Raji (cell line): ENCODE measurements around the gene ZNRF4.

ENCODE experiments used
- POLR2A ChIP-seq: IDR thresholded peaks from 2 replicates; pipeline ENCODE4 v1.6.1; 2011; ENCODE audit warnings: low read depth, low read length, control low read depth; ENCODE audit not compliant: insufficient read depth

ZNRF4 gene

DNA sequence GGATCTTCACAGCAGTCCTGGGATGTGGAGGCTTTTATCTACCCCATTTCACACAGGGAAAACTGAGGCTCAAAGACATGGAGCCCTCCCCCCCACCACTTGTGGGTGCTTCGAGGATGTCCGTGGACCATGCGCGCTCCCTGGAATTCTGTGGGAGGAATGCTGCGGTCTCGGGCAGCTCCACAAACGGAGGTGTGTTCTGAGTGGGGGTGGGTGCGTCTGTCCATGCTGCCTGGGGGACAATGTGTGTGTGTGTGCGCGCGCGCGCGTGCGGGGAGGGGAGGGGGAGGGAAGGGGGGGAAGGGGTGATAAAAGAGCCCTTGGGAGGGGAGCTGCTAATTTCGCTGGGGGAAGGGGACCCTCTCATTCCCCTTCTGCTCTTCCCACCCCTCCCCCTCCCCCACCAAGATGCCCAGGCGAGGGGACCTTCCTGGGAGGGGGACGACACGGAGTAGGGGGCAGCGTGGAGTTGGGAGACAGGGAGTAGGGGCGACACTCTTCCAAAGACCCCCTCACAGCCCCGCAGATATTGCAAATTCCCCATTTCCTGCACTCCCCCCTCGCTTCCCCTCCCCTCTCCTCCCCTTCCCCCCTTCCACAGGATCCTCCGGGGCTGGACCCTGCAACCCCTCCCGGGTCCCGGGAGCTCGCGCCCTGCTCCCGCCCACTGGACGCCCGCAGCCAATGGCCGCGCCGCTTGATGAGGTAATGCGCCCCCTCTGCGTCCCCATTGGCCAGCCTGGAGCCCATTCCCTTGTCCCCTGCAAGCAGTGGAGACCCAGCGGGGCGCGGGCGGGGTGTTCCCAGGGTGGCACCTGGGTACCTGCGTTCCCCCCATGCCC, 18.9 kb upstream of the ZNRF4 start:
- TF ChIP-seq POLR2A, result no peak

- no peak for TF ChIP-seq POLR2A
Measured at GRCh38 chr19:5436948-5437306, 18.3 kb upstream of the ZNRF4 start.

DNA sequence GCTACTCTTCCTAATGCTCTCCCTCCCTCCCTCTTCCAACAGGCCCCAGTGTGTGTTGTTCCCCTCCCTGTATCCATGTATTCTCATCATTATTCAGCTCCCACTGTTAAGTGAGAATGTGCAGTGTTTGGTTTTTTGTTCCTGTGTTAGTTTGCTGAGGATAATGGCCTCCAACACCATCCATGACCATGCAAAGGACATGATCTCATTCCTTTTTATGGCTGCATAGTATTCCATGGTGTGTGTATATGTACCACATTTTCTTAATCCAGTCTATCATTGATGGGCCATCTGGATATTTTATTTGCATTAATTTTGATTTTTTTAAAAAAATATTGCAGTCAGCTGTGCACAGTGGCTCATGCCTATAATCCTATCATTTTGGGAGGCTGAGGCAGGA, 15.8 kb upstream of the ZNRF4 start:
- TF ChIP-seq POLR2A, result no peak

DNA sequence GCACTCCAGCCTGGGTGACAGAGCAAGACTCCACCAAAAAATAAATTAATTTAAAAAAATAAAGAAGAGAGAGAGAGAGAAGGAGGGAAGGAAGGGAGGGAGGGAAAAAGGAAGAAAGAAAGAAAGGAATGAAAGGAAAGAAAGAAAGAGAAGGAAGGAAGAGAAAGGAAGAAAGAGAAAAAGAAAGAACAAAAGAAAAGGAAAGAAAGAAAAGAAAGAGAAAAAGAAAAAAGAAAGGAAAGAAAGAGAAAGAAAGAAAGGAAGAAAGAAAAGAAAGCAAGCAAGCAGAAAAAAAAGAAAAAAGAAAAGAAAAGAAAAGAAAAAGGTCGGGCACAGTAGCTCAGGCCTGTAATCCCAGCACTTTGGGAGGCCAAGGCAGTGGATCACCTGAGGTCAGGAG, 14.9 kb upstream of the ZNRF4 start:
- TF ChIP-seq POLR2A, result no peak

DNA sequence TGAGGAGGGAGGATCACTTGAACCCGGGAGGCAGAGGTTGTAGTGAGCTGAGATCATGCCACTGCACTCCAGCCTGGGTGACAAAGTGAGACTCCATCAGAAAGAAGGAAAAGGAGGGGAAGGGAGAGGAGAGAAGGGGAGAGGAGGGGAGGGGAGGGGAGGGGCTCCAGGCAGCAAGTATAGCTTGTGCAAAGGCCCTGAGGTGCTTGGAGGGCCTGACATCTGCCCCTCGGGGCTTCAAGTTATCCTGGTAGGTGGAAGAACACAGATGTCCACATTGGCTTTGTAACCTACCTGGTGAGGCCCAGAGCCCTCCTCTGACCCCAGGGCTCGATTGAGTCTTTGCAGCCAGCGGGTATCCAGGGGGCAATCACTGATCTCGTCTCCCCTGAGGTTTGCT, 11.5 kb upstream of the ZNRF4 start:
- TF ChIP-seq POLR2A, result no peak

GRCh38 chr19:5444431-5444830, 10.8 kb upstream of the ZNRF4 start:
- TF ChIP-seq POLR2A, result no peak

- no peak for TF ChIP-seq POLR2A
Measured at GRCh38 chr19:5445071-5445470, 10.1 kb upstream of the ZNRF4 start.

DNA sequence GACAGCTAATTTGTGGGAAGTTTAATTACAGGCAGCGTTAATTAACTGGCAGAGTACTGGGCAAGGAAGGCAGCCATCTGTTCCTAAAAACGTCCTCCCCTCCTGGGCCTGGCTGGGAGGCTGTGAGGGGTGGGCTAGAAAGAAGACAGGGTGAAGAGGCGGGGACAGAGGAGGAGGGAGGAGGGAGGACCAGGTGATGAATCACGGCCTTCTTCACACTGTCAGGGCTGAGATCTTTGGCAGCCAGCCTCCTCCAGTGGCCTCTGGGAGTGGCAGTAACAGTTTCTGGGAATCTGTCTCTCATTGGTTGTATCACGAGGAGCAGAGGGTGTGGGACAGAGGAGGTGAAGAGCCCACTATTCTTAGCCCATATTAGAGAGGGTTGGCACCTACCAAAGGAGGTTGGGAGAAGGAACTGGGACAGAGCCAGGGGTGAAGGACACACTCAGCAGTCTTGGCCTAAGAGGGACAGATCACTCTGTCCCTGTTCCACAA, 9.6 kb upstream of the ZNRF4 start:
- no peak for TF ChIP-seq POLR2A

DNA sequence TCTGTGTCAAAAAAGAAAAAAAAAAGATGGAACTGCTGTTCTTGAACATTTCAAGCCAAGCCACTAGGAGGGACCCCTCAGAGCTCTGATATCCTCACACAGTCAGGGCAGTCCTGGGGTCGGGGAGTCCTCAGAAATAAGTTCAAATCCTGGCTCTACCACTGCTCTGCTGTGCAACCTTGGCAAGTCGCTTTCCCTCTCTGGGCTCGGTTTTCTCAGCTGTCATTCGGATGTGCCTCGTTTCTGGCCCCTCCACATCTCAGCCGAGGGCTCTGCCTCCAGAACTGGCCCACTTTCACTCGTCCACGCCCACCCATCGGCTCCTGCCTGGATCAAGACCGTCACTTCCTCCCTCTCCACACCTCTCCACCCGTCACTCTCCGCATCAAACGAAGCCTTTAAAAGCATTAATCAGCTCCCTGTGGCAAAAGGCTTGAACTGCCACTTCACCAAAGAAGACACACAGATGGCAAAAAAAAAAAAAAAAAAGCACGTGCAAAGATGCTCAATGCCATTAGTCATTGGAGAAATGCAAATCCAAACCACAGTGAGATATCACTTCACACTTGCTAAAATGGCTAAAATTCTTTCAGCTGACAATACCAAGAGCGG, 7.4 kb upstream of the ZNRF4 start:
- TF ChIP-seq POLR2A, result no peak

- no peak for TF ChIP-seq POLR2A
Measured at GRCh38 chr19:5448374-5448773, 6.8 kb upstream of the ZNRF4 start.

GRCh38 chr19:5450482-5451126, 4.6 kb upstream of the ZNRF4 start:
- no peak for TF ChIP-seq POLR2A

DNA sequence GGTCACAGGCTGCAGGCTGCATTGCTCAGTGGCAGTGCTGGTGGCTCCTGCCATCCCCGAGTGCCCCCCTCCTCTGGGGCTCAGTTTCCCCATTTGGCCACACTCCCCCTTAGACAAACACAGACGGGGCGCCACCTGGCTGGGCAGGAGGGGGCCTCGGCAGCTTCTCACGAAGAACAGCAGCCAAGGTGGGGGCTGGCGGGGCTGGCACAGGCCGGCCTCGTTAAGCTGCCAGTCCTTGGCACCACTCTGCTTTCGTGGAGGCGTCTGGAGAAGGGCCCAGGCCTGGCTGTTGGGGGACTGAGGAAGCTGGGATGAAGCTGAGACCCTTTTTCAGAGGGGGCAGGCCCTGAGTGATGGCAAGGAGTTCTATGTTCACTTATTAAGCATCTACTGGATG, 3.7 kb upstream of the ZNRF4 start:
- TF ChIP-seq POLR2A, result no peak

DNA sequence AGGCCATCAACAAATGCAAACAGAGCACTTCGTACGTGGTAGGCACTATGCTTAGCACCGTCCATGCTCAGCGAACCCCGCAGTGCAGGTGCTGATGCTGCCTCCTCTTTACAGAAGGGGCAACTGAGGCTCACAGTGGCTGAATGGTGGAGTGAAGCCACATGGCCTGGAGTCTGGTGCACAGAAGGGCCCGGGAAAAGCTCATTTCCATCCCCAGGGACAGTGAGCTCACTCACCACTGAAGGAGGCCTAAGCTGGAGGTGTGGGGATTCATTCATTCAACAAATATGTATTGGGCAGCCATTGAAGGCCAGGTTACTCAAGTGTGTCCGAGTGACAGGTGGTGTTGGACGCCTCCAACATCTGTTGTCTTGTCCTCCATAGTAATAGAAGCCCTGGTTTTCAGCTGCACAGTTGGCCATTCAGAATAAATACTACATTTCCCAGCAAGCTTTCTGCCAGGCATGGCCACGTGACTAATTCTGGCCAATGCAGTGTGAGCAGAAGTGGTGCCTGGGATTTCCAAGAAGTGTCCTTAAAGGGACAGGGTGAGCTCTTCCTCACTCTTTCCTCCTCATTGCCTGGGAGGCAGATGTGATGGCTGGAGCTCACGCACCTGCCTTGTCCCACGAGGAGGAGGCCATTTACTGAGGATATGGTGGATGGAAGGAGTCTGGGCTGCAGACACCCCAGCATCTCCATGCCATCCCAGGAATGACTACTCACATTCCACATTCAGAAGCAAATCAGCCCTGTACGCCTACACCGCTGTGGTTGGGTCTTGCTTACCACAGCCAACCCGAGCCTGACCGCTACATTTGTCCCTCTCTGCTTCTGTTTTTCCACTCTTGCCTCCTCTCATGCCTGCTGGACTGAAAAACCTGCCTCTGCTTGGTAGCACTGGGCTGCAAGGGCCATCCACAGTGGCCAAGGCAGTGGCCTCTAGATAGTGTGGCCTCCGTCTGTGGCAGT, 2.3 kb upstream of the ZNRF4 start:
- no peak for TF ChIP-seq POLR2A

DNA sequence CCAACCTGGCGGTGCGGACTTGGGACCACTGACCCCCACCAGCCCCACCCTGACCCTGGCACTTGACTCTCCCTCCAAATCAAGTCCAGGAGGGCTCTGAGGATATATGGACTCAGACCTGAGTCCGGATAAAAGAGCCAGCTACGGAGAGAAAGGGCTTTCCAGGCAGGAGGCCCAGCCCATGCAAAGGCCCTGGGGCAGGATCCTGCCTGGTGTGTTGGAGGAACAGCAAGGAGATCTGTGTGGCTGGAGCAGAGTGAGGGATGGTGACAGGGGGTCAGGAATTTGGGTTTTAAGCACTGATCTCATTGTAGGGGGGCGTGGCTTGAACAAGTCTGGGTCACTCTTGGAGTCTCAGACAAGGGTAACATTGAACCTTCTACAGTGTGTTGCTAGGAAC, 474 bp upstream of the ZNRF4 start:
- no peak for TF ChIP-seq POLR2A
